Glomerular visceral epithelial cell (primary cell): ENCODE data around the gene NKX2-3.
A peak's percentile ranks its signal among the peaks of the same experiment; 100 is the strongest.

Experiments used
- DNase-seq: peaks from one replicate; pipeline ENCODE4 v3.0.0-alpha.2; 2016; ENCODE audit errors: extremely low spot score

Gene NKX2-3

GRCh38 chr10:99537989-99538917 lies 5.5 kb downstream of the NKX2-3 start:
- DNase-seq: no peak

DNA sequence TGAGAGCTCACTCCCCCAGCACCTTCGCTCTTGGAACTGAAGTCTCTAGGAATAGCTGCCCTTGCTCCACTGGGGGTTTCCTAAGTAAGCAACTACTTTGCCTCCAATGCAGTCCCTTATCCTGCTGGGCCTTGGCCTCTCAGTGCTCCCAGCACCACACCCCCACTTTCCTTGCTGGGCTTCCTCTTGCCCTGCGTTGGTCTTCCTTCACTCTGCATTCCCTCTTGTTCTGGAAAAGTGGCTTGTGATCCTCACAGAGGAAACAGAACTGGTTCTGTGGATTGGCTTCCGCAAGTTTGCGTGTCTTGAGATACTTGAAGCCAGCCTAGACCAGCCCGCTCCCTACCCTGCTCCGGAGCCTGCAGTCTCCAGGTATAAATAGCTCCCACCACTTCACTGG lies 6.4 kb downstream of the NKX2-3 start:
- DNase-seq: no peak

DNA sequence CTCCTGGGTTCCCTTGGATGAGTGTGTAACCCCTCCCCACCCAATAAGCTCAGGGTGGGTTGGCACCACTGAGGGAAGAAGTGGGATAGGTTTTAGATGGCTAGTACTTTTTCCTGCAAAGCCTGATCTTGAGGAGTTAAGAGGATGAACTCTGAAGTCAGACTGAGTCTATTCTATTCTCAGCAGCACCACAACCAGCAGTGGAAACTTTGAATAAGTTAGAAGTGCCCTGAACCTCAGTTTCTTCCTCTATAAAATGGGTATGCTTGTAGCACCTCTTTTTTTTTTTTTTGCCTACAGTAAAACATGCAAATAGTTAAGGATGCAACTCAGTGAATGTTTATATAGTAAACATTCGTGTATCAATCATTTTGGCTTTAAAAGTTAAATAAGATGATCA lies 7.1 kb downstream of the NKX2-3 start:
- no peak for DNase-seq

DNA sequence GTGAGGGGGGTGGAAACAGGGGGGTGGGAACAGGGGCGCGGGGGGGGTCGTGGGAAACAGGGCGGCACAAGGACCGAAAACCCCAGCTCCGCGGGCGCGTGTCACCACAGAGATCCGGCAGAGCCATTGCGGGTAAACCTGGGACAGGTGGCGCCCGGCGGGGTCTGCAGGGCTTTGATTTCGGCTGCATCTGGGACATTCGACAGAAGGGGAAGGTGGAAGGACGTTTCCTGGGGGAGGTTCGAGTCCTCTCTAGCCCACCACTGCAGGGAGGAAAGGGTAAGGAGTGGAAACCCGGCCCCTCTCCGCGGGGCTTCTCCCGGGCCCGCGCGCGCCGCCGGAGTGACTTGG lies 7.5 kb downstream of the NKX2-3 start:
- no peak for DNase-seq

DNA sequence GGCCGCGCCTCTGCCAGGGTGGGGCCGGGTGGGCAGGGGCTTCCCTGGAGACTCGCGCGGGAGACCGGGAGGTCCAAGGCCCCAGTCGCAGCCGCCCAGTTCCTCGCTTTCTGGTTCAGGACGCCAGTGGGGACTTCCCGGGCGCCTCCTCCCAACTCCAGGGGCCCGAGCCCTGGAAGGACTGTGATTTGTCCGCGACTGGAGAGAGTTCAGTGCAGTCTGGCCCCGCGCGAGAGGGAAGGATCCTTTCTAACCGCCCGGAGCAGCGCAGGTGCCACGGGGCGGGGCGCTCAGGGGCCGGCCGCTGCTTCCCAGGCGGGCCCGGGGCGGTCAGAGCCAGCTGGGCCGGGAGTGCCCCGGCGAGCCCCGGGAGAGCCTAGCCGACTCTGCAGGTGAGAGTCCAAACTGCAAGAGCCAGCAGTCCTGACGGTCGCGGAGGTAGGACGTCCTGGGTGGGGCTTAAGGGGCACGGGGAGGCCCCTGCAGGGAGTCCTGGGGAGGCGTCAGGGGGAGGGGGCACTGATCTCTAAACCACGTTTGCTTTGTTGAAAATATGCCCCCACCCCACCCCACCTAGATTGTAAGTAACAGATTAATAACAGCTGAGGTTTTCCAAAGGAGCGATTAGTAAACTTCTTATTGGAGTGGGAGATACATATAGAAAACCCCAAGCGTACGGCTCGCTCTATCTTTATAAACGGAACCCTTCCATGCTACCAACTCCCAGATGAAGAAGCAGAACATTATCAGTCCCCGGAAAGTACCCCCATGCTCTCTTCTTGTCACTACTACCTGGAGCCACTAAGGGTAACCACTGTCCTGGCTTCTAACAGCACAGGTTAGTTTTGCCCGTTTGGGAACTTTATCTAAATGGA lies 8.2 kb downstream of the NKX2-3 start:
- no peak for DNase-seq

DNA sequence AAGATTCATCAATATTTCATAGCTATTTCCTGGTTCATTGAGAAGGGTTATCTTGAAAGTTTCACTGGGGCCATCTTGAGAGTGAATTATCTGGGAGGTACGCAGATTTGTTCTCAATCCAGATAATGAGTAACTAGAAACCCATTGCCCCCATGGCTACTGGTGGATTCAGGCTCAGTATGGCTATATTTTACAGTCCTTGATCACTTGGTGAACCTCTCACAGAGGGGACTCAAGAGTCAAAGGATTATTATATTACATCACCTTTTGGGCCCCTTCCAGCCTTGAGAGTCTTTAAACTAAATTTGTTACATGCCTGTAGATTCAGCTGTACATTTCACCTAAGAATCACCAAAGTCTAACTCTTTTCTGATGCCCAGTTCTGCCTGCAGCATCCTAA lies 11.6 kb downstream of the NKX2-3 start:
- DNase-seq: no peak

DNA sequence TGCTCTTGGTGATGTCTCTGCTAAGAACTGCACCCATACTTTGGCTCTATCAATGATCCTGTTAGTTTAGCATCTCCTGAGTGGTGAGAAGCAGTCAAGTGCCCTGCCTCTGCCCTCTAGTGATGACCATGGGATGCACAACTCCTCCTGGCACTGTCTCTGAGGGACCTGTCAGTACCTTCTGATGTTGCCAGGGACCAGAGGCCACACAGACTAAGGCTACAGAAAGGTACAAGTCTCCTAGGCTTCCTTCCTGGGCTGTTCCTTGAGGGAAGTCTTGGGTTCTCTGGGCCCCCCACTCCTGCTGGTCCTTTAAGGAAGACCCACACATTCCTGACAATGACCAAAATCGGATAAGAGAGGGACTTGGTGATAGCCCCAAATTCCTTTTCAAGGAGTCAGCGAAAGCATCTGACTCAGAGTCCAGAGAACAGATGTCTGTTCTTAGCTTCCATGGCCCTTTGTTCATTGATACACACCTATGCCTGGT lies 15.3 kb downstream of the NKX2-3 start:
- no peak for DNase-seq

DNA sequence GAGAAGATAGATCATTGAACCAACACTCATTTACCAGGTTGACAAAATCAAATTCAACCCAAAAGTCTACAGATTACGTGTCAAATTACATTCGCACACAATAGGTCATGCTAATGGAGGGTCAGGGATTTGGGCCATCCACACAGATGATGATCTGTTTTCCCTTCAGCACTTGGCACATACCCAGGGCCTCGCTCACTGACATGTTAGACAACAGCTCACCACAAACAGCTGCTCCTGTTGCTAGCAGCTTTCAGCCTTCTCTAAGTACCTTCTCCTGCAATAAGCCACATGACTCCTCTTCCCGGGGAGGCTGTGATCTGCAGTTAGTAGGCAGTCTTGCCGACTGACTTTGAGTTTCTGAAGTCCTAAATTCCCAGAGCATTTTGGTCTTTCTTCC lies 18.4 kb downstream of the NKX2-3 start:
- peak; percentile 26 for DNase-seq

DNA sequence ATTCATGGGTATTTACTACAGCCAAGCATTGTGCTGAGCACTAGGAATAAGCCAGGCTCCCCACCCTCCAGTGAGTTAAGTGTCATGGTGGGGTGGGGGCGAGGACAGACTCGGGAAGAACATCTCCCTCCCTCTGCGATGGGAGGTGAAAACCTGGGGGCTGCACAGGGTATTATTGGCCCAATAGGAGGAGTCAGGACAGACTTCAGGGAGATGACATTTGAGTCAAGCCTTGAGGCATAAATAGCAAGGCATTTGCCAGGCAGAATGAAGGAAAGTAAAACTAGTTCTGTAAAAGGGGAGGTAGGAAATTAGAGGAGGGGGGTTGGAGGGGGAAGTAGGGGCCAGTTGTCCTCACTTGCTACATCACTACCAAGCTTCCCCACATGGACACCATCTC lies 18.9 kb downstream of the NKX2-3 start:
- no peak for DNase-seq

DNA sequence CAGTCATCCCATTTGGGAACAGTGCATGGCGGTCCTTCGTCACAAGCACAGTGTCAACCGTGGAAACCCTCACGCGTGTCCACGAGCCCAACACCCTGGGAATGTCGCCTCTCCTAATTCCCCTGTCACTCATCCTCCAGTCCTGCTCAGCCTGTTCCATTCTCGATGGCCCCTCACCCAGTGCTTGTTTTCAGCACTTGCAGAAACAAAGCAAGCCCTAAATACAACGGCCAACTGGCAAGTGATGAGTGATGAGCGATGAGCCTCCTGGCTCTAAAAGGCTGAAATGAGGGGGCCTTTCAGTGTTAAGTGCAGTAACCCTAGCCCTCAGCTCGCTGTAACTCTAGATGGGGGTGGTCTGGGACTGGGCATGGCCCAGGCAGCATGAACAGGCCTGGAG lies 22.6 kb downstream of the NKX2-3 start:
- DNase-seq: no peak

DNA sequence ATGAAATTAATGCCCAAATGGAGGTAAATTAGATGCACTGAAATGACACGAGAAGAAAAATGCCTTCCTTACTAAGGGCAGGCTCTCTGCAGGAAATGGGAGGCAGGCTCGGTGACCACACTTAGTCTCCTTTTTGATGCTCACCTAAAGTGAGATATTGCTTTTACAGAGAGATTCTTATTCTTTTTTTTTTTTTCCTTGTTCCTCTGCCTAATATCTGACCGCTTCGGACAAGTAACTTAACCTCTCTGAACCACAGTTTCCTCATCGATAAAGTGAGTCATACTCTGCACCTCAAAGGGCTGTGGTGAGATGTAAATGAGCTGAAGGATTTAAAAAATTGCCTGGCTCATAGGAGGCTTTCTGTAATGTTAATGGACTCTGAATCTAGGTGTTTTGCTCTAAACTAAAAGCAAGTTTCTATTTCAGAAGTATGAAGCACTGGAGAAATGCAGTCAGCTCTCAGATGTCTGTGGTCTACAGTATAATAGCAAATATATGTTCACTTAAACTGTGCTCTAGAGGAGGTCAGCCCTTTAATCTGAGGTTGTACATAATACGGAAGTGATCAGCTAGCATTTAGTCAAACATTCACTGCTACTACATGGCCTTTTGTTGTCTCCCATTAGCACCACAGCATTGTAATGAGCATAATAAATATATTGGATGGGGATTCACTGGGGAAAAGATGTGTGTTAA lies 23.2 kb downstream of the NKX2-3 start:
- no peak for DNase-seq

- no peak for DNase-seq
Observed at GRCh38 chr10:99557044-99557443, 24.3 kb downstream of the NKX2-3 start.

DNA sequence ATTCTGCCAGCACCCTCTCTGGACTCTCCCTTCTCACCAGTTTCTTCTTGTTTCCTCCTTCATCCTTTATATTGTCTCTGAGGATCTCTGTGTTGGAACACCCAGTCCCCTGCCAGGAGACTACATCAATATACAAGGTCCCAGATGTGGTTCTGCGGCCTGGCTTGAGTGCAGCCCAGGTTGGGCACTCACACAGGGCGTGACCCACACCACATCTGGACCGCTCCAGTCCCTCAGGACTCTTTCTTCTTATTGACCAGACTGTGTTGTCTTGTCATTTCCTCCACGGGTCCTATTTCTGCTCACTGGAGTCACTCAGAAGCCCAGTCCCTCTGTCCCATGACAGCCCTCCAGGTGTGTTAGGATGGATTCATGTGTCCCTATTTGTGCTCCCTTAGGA lies 26.0 kb downstream of the NKX2-3 start:
- DNase-seq: no peak

GRCh38 chr10:99560277-99561126 lies 27.8 kb downstream of the NKX2-3 start:
- DNase-seq: peak; percentile 43

DNA sequence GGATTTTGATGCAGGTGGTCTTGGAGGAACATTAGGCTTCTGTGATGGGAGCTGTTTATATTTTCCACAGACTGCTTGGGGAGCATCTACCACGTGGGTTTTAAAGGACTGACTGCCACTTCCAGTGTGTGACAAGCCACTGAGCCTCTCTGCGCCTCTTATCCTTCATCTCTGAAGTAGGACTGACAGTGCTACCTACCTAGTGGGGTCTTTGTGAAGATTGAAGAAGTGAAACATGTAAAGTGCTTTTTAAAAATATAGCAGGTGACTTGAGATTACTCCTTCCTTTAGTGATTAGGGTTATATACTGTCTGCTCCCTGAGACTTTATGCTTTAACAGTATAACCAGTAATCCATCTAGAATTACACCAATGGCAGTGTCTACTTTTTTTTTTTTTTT lies 29.9 kb downstream of the NKX2-3 start:
- no peak for DNase-seq

- DNase-seq: no peak
Observed at GRCh38 chr10:99564361-99564760, 31.6 kb downstream of the NKX2-3 start.

DNA sequence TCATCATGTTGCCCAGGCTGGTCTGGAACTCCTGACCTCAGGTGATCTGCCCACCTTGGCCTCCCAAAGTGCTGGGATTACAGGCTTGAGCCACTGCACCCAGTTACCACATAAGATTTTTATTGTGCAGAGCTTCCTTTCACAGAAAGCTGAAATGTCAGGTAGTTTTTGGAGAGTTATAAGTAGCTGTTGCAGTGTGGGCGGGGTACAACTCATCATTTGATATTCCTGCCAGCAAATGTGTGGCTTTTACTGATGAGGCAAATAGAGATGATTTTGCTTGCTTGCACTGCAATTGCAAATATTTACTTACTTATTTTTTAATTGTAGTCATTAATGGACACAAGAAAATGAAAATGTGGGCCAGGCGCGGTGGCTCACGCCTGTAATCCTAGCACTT lies 32.4 kb downstream of the NKX2-3 start:
- no peak for DNase-seq

GRCh38 chr10:99569253-99569939 lies 36.7 kb downstream of the NKX2-3 start:
- DNase-seq: no peak

GRCh38 chr10:99569961-99570360 lies 37.2 kb downstream of the NKX2-3 start:
- DNase-seq: no peak

DNA sequence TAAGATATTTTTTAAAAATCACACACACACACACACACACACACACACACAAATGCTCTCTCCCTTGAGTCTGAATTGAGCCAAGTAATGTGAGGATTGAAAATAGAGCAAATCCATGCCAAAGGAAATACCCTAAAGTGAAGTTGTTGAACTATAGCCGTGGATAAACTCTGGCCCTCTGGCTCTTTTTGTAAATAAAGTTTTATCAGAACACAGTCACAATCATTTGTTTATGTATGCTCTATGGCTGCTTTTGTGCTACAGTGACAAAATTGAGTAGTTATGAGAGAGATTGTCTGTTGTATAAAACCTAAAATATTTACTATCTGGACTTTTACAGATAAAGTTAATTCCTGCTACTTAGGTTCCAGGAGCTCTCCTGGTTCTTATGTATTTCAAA lies 39.1 kb downstream of the NKX2-3 start:
- no peak for DNase-seq

DNA sequence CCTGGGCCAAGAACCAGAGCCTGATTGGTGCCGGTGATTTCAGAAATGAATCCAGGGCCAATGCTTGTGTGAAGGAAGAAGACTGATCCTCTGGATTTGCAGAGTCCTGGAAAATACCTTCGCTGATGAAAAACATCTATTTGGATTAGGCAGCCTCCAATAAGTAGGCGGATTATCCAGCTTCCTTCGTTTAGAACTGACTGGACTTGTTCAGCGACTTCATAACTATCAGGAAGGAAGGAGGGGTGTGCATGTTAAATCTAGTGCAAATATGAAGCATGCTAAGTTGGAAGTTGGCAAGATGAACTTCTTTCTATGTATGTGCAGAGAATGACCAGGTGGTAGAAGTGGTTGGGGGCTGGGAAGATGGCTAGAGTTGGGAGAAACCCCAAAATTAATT lies 41.0 kb downstream of the NKX2-3 start:
- DNase-seq: no peak
